IPS-18c (cell line): ENCODE results near the gene PLEKHH3.
"Not testable (repeated sequence)": the region's sequence is repeated elsewhere in the genome, so short reads cannot be mapped to it uniquely, and the experiment has no call there.

ENCODE experiments used
- H3K4me3 ChIP-seq: 2 replicates; pipeline ENCODE4 v1.7.0; 2013; ENCODE audit warnings: low read depth, mild to moderate bottlenecking, low read length, moderate library complexity; ENCODE audit not compliant: insufficient read depth
- H3K9me3 ChIP-seq: one replicate; pipeline ENCODE4 v1.6.1; 2013; ENCODE audit warnings: mild to moderate bottlenecking, low read length, moderate library complexity; ENCODE audit not compliant: control insufficient read depth, insufficient read depth

The PLEKHH3 gene

GRCh38 chr17:42659079-42659931 lies 17.5 kb downstream of the PLEKHH3 start, which contains the start of gene TUBG2:
Gene TUBG2 (plus strand): TSS chr17:42659284. CDS start chr17:42659504, 220 bp downstream.
- Histone ChIP-seq H3K4me3 (peak within 1 kb of the TSS; percentile 83), H3K9me3 (no peaks in the 10 kb centered on the region)

DNA sequence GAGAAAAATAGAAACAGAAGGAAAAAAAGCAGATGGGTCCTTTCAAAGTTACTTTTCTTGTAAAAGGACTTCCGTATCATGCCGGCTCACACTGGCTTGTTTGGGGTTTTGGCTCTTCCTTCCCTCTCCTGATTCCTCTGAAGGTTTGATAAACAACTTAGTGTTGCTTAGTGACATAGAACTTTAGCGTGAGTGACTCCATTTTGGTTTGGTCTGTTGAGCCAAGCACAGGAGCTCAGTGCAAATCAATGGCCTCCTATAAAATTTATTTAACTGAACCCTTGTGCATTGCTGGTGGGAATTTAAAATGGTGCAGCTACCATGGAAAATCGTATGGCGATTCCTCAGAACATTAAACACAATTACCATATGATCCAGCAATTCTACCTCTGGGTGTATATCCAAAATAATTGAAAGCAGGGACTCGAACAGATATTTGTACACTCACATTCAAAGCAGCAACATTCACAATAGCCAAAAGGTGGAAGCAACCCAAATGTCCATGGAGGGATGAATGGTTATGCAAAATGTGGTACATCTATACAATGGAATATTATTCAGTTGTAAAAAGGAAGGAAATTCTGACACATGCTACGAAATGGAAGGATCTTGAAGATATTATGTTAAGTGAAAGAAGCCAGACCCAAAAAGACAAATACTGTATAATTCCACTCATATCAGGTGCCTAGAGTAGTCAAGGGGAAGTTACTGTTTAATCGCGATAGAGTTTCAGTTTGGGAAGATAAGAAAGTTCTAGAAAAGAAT lies 18.8 kb downstream of the PLEKHH3 start:
- Histone ChIP-seq H3K9me3 (no peaks in the 10 kb centered on the region), H3K4me3 (no peak overlapping the region)

GRCh38 chr17:42655528-42655927 lies 21.3 kb downstream of the PLEKHH3 start:
- H3K9me3 ChIP-seq: no peaks in the 10 kb centered on the region
- H3K4me3 ChIP-seq: no peak overlapping the region

DNA sequence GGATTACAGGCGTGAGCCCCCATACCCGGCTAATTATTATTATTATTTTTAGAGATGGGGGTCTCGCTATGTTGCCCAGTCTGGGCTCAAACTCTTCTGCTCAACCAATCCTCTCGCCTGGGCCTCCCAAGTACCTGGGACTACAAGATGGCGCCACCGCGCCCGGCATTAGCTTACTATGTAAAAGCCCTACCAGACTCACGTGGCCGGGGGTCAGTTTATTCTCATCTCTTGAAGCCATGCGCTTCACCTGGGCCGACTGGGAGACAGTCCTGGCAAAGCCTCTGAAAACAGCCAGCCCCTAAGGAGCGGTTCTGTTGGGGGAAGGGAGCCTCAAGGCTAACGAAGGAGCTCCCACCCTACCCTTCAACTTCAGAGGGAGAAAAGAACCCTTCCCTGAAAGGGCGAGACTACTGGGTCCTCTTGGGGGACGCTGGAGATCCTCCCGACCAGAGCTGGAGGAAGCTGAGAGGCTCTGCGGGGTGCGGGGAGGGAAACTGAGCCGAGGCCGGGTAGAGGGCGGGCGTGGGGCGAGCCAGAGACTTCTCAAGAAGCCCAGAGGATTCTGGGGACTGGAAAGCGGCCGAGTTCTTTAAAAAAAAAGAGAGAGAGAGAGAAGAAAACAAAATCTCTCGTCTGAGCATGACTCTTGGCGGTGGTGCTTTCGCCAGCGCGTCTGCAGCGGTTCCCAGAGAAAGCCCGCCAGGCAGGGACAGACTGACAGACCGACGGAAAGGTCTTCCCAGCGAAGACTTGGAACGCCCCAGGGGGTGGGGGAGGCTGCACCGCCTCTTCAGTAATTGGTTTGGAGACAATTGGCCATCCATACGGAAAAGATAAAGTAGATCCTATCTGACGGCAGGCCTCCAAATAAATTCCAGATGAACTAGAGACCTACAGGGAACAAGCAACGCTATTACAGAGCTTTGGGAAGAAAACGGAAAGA lies 23.3 kb downstream of the PLEKHH3 start:
- no peaks in the 10 kb centered on the region for H3K9me3 ChIP-seq
- H3K4me3 ChIP-seq: peak overlapping the region; percentile 52

DNA sequence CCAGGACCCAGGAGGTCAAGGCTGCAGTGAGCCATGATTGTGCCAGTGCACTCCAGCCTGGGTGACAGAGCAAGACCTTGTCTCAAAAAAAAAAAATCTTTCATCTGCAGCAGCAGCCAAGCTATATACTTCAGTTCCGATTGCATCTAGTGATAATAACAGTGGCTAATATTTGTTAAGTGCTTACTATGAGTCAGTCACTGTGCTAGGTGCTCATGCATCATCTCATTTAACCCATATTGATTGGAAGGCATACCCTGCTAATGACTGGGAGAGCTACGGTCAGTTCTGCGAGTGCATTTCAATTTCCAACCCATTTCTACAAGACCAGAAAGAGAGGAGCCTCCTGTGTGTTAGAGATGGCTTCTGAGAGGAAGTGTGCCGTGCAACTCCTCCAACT lies 25.4 kb downstream of the PLEKHH3 start:
- Histone ChIP-seq H3K4me3 (no peak overlapping the region), H3K9me3 (no peaks in the 10 kb centered on the region)

DNA sequence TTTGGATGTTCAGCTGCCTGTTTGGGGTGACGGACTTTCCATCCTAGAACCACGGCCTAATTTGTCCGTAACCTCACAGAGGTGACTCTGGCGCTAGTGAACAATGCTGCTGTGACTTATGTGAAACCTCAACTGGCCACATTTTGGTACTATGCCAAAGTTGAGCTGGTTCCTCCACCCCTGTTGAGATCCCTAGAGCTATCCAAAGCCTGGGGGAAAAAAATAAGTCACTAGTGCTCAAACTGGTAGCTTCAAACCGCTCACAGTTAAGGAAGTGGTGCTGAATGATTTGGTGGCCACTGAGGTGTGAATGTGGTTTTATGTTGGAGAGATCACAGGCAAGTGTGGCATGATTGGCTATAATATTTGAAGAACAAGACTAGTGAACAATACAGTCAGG lies 29.0 kb downstream of the PLEKHH3 start:
- no peak overlapping the region for H3K4me3 ChIP-seq
- no peaks in the 10 kb centered on the region for H3K9me3 ChIP-seq

- H3K9me3 ChIP-seq: no peaks in the 10 kb centered on the region
- H3K4me3 ChIP-seq: no peak overlapping the region
These were observed 34.5 kb downstream of the PLEKHH3 start for GRCh38 chr17:42642336-42642735.

DNA sequence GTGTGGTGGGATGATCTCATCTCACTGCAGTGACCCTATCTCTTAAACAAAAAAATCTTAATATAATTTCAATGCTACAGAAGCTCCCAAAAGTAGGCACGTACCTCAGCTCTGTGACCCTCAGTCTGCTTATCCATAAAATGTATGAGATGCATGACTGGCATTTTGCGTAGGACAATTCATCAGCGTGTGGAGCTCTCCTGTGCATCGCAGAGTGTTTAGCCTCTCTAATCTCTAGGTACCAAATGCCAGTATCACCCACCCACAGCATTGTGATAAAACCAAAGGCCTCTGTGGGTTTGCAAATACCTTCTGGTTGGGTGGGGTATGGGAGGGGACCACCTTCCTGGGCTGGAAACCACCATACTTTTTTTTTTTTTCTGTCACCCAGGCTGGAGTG lies 36.7 kb downstream of the PLEKHH3 start:
- Histone ChIP-seq H3K9me3 (no peaks in the 10 kb centered on the region), H3K4me3 (no peak overlapping the region)

DNA sequence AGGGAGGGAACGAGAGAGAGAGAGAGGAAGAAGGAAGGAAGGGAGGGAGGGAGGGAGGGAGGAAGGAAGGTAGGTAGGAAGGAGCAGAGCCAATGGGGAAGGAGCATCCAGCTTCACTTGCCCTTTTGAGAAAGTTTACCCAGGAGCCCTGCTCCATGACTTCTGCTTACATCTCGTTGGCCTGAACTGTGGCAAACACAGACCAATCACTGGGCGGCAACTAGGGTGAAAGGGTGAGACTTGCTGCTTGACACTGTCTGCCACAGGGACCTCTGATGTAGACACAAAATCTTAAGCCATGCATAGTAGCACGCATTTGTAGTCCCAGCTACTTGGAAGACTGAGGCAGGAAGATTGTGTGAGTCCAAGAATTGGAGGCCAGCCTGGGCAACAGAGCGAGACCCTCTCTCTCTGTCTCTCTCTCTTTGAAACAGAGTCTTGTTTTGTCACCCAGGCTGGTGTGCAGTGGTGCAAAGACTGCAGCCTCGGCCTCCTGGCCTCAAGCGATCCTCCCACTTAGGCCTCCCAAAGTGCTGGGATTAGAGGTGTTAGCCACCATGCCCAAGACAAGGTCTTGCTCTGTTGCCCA lies 37.2 kb downstream of the PLEKHH3 start:
- no peak overlapping the region for H3K4me3 ChIP-seq
- no peaks in the 10 kb centered on the region for H3K9me3 ChIP-seq

DNA sequence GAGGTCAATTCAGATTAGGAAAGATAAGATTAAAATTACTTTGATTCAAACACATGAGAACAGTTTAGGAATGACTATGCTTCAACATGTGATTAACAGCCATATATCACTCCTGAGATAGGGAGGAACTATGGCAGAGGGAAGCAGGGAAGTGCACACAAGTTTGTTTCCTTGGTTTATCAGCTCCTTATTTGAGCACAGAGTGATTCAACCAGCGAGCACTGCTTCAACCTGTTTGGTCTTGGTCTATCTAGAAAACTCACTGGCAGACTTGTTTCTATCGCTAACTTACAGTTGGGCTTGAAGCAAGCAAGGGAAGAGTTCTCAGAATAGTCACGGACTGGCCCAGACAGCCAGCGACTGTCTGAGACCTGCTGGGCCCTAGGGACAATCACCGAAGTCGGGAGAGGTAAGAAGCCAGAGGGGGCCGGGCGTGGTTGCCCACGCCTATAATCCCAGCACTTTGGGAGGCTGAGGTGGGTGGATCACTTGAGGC lies 43.8 kb downstream of the PLEKHH3 start:
- no peak overlapping the region for H3K4me3 ChIP-seq
- no peaks in the 10 kb centered on the region for H3K9me3 ChIP-seq

- Histone ChIP-seq H3K4me3 (no peak overlapping the region), H3K9me3 (no peaks in the 10 kb centered on the region)
These were observed 47.3 kb downstream of the PLEKHH3 start for GRCh38 chr17:42629411-42630009.

GRCh38 chr17:42627032-42627764 lies 49.6 kb downstream of the PLEKHH3 start:
- H3K9me3 ChIP-seq, H3K4me3 ChIP-seq: not testable (repeated sequence)

DNA sequence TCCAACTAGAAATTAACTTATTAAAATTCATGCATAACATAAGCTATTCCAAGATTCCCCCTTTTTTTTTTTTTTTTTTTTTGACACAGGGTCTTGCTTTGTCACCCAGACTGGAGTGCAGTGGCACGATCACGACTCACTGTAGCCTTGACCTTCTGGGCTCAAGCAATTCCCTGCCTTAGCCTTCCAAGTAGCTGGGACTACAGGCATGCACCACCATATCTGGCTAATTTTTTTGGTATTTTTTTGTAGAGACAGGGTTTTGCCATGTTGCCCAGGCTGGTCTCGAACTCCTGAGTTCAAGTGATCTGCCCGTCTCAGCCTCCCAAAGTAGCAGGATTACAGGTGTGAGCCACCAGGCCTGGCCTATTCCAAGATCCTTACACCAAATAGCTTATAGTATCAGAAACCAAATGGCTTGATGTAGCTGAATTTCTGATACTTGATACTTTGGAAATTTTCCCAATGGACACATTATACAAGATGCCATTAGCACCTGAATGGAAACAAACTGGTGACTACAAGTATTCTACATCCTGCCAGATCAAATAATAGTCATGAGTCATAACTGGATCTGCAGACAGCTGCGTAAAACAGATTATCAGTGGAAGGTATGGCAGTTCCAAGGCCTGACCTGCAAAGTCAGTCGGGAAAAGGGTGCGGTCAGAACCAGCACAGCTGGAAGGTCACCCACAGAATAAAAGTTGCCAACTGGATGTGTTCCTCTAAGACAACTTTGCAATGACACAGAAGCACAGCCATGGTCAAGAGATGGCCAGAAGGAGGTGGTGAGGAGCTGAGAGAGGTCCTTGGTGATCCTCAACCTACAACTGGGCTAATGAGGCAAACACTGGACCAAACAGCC lies 52.8 kb downstream of the PLEKHH3 start:
- Histone ChIP-seq H3K9me3 (no peaks in the 10 kb centered on the region), H3K4me3 (no peak overlapping the region)

GRCh38 chr17:42623271-42623670 lies 53.5 kb downstream of the PLEKHH3 start:
- H3K9me3 ChIP-seq: no peaks in the 10 kb centered on the region
- H3K4me3 ChIP-seq: no peak overlapping the region

DNA sequence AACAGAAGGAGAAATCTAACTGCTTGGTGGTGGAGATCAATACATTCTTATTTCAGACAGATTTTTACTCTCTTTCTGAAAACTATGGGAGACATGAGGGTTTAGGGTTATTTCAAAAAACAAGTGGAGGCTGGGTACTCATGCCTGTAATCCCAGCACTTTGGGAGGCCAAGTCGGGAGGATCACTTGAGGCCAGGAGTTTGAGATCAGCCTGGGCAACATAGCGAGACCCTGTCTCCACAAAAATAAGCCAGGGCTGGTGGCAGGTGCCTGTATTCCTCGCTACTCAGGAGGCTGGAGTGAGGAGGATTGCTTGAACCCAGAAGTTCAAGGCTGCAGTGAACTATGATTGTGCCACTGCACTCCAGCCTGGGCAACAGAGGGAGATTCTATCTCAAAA lies 54.8 kb downstream of the PLEKHH3 start:
- not testable (repeated sequence) for H3K4me3 ChIP-seq, H3K9me3 ChIP-seq
